Stimulated activated CD8-positive, alpha-beta memory T cell treated with anti-CD3 and anti-CD28 coated beads, Interleukin-7, amount 100 ng/mL, for 1 hour (primary cell): ENCODE results near the gene HESX1.
A peak's percentile ranks its signal among the peaks of the same experiment; 100 is the strongest.

Experiments used
- DNase-seq, 2 donors: peaks; one replicate each; pipeline ENCODE4 v3.0.0-alpha.2; 2020; ENCODE audit warnings: low read depth in 2 of 2

The HESX1 gene

GRCh38 chr3:57168151-57168550 is 31.6 kb downstream of the HESX1 start:
- DNase-seq, result no peak

- no peak for DNase-seq
Measured at GRCh38 chr3:57166660-57167059, 33.1 kb downstream of the HESX1 start.

GRCh38 chr3:57165641-57166040 is 34.1 kb downstream of the HESX1 start:
- no peak for DNase-seq

GRCh38 chr3:57164657-57165573 is 34.9 kb downstream of the HESX1 start, which contains the start of gene IL17RD:
Gene IL17RD, minus strand, starts transcription at chr3:57165353. Its CDS starts 67 bp downstream, at chr3:57165286.
- peak; percentile 8 to 13 for DNase-seq

- no peak for DNase-seq
Measured at GRCh38 chr3:57164217-57164656, 35.5 kb downstream of the HESX1 start.

- DNase-seq, result no peak
Measured at GRCh38 chr3:57163751-57164150, 36.0 kb downstream of the HESX1 start.

GRCh38 chr3:57161915-57162314 is 37.9 kb downstream of the HESX1 start:
- no peak for DNase-seq

GRCh38 chr3:57160765-57161538 is 38.8 kb downstream of the HESX1 start:
- DNase-seq, result no peak

- DNase-seq, result no peak
Measured at GRCh38 chr3:57160076-57160764, 39.6 kb downstream of the HESX1 start.

GRCh38 chr3:57158813-57159738 is 40.7 kb downstream of the HESX1 start:
- DNase-seq, result no peak

GRCh38 chr3:57158325-57158724 is 41.5 kb downstream of the HESX1 start:
- no peak for DNase-seq

- DNase-seq, result no peak
Measured at GRCh38 chr3:57157545-57157944, 42.2 kb downstream of the HESX1 start.

GRCh38 chr3:57155310-57155643 is 44.5 kb downstream of the HESX1 start:
- no peak for DNase-seq

GRCh38 chr3:57154470-57155309 is 45.1 kb downstream of the HESX1 start:
- DNase-seq, result no peak

GRCh38 chr3:57152151-57153143 is 47.3 kb downstream of the HESX1 start:
- DNase-seq, result no peak

GRCh38 chr3:57151749-57152148 is 48.0 kb downstream of the HESX1 start:
- no peak for DNase-seq

GRCh38 chr3:57151021-57151449 is 48.7 kb downstream of the HESX1 start:
- DNase-seq, result no peak

GRCh38 chr3:57150113-57150581 is 49.6 kb downstream of the HESX1 start:
- no peak for DNase-seq
